Hypothalamus (tissue), 51 donors: Measurements from ENCODE around the gene VAMP3.
"Not testable (repeated sequence)": the region's sequence is repeated elsewhere in the genome, so short reads cannot be mapped to it uniquely, and the experiment has no call there.

ENCODE experiments used
- DNase-seq, 51 donors: peaks; one replicate each; lab custom pipeline; 2025; lab: John Stamatoyannopoulos, UW

Gene VAMP3

DNA sequence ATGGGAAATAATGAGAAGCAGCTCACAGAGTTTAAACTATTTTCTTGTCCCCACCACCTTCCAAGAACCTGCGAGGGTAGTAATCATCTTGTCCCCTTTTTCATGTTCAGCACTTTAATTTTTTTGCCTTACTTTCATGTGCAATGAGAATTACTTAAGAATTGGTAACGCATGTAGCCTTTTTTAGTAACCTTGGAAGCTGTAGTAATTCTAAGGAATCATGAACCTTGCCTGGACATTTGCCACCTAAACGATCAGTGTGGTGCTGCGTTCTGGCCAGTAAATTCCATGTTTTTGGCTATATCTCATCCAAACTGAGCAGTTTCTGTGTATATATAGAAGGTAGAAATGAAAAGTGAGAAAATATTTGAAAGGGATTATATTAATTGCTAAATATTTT lies 3.9 kb upstream of the VAMP3 start:
- no peak for DNase-seq

DNA sequence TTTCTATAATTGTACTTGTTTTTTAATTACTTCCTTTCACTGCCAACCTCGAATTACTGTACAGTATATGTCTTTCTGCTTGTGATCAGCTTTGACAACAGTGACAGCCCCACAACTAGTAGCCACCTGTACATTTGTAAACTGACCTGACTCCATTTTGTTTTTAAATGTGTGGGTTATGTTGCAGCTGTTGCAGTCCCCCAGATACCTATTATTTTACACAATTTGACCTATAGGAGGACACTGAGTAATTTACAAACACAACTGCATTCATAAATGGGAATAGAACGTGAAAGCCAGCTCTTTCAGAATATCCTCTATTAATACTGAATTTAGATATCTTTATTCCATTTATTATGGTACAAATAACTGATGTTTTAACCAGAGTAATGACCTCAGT lies 2.5 kb upstream of the VAMP3 start:
- no peak for DNase-seq

DNA sequence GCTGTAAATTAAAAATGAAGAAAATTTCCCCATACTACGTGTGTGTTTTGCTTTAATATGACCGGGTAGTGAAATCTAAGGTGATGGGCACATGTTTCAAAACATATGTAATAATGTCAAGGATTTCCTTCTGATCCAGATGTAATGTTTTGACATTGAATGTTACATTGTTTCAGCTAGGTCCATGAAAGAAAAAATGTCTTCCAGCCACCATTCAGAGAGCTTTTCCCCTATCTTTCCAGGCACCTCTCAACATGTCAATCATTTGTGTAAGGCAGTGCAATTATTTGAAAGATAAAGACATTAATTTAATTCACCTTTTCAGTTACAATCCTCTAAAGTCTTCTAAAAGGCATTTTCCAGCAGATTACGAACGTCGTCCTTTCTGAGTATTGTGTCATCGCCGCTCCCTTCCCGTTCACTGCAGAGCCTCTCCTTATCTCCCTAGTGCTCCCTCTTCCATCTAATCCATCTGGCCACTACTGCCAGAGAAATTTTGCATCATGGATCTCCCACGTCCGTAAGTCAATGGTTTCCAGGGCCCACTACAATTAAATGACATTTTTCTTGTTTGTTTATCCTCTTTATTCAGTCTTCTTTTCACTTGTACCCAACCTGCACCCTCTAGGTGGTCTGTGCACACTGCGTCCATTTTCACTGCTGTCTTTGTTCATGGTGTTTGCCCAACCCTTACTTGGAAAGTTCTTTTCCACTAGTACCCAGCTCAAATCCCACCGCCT lies 1.3 kb upstream of the VAMP3 start:
- DNase-seq: no peak

DNA sequence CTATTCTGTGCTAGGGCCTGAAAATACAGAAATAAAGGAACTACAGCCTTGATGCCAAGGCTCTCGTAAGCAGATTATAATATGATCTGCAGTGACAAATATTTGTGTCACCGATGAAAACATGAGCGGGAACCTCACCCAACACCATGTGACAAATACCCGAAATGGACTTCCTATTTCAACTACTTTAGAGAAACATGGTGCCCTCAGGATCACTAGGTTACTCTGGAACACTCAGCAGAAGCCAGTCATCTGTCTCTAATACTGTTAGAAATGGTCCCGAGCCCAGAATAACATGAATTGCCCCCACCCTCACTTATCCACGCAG lies 463 bp upstream of the VAMP3 start:
- no peak for DNase-seq

DNA sequence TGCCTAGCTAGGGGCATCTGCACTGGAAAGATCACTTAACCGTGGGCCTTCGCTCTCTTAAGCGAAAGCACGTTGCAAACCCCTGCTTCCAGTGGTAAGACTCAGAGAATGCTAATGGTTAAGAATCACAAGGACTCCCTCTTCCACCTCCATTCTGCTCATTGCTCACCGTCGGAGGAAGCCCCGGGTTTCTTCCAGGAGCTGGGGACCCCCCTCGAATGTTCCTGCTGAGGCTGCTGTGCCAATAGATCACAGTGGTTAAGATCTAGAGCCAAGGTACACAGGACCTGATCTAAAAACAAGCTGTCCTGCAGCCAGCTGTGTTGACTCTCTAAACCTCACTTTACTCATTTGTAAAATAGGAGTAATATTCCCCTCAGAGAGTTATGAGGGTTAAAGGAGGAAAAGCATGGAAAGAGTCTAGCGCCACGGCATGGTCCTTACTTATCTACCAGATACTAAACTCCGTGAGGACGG lies 765 bp downstream of the VAMP3 start:
- no peak for DNase-seq

DNA sequence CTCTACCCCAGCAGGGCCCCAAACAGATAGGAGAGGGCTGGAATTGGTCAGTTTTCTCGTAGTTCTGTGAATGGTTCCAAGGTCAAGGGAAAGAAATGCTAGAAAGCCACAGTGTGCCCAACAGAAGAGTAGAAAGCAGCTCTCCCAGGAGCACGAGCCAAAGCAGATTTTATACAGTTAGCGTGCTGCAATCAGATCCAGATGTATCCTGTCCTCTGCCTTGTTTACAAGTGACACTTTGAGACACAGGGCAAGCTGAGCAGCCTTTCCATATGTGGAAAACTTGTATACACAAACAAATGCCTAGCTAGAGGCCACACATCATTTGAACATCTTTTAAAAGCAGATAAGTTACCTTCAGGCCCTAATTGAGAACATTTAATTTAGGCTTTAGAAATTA lies 6.5 kb downstream of the VAMP3 start:
- DNase-seq: no peak

DNA sequence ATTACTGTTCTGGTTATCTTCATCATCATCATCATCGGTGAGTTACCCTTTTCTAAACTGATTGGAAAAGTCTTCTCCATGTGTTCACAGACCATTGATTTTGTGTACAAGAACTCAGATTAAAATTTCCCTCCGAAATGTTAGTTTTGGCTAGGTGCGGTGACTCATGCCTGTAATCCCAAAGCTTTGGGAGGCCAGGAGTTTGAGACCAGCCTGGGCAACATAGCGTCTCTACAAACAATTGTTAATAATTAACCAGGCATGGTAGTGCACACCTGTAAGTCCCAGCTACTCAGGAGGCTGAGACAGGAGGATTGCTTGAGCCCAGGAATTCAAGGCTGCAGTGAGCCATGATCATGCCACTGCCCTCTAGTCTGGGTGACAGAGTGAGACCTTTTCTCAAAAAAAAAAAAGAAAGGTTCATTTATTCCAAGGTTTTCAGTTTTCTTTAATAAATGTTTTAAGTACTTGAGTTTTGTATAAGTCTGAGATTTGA lies 7.1 kb downstream of the VAMP3 start:
- DNase-seq: no peak

DNA sequence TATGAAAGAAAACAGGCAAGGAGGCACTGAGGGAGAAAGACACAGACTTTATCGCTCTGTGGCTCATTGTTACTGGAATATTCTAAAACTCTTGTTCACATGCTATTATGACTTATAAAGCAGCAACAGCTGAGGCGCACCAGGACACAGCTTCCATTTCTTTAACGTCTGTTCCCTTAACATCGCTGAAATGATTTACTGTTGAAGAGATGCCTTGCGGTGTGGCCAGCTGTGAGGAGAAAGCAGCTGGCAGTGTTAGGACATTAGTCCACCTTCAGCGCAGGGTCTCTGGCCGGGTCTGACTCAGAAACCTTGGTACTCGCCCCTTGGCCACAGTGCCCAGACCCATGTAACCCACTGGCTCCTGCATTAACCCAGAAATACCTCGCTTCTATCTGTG lies 9.9 kb downstream of the VAMP3 start:
- DNase-seq: no peak

DNA sequence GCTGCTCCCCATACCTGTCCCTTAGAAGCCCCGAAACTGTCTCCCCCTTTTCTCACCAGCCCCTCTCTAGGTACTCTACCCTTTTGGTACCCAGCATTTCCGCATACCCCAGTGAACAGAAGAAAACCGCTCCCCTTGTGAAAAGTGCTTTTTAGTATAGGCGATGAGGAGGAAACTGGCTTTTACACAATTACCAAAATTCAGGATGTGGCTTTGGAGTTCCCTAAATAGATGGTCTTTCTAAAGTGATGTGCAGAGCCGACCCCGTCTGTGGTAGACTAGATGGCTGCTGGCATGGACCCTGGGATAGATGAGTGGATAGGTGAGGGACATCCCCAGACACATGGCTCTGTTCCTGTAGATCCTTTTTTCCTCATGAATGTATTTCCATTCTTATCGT lies 10.4 kb downstream of the VAMP3 start:
- DNase-seq: no peak

DNA sequence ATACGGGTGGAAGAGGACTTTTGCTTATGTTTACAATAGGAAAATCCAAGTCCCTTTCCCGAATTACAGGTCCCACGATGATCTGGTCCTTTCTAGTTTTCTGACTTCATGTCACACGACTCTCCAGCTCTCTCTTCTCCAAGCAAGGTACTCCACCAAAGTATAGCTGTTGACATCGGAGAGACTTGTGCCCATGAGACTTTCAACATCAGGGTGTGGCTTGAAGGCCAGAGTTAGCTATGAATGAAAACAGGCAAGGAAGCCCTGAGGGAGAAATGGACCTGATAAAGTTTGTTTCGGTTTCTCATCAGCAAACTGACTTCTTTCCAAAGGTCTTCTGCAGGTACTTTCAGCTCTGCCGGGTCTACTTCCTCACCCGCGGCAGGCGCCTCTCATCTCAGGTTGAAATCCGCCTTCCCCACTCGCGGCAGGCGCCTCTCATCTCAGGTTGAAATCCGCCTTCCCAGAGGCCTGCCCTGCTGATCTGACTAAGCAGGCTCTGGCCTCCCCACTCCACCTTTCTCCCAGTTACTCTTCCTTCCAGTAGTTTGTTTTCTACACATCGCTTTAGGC lies 10.9 kb downstream of the VAMP3 start:
- no peak for DNase-seq

DNA sequence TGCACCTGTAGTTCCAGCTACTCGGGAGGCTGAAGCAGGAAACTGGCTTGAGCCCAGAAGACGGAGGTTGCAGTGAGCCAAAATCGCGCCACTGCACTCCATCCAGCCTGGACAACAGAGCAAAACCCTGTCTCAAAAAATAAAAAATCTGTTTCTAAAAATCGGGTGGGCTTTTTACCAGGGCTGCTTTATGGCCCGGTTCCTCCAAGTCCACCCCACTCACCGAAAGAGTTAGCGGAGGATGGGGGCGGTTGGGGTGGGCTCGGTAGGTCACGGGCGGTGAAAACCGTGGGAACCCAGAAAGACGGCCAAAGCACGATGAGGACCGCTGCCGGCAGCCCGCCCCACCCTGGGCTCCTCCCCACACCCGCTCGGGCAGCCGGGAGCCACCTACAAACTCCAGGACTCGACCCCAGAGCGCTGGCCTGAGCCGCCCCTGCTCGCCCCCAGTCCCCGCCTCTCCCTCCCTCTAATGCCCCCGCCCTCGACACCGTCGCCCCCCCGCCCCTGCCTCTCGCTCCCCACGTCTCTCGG lies 12.1 kb downstream of the VAMP3 start:
- peak in 38 of 51 donors; percentile 24 to 92 (median 74) for DNase-seq

DNA sequence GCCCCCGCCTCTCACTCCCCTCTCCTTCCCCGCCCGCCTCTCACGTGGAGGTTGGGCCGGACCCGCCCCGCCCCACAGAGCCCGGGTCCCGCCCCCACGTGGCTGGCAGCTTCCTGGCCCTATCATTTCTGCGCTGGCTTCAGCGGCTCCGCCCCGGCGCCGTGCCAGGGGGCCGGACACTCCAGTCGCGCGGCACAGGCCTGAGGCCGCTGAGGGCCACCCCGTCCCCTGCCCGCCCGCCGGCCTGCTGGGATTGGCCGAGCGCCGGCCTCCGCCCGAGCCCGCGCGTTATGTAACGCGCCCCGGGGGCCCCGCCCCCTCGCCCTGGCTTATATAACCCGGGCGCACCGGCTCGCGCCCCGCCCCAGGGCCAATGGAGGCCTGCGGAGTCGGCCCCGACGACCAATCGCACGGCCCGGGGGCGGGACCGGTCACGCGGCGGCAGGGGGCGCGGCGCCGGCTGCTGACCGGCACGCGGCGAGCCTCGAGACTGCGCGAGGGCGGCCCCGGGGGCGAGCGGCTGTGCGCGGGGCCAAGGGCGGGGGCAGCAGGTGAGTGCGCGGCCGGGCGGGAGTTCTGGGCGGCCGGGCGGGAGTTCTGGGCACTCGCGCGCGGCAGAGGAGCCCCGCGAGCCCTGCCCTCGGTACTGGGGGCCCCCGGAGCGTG lies 12.9 kb downstream of the VAMP3 start, which contains the start of gene PER3:
Gene PER3 (plus strand): TSS at position 466 of the 666 bp plus-strand sequence. CDS start 587 bp downstream, outside the sequence.
- peak; percentile 59 to 100 (median 97) for DNase-seq

DNA sequence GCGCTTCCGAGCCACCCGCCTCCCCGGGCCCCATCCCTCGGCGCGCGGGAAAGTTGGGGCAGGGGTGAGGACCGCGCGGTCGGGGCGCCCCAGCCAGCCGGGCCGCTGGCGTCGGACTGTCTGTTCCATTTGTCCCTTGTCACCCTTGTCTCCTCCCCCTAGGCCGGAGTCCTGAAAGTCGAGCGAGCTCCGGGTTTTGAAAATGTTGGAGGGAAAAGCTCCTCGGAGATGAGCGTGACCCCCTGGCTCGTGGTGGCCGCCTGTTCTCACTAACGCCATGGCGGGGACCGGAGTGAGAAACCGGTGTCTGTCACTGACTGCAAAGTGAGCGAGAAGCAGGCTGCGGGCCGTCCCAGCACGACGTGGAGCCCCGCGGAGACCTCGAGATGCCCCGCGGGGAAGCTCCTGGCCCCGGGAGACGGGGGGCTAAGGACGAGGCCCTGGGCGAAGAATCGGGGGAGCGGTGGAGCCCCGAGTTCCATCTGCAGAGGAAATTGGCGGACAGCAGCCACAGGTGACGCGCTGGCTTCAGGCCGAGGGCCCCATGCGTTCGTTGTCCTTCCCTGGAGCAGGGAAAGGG lies 13.5 kb downstream of the VAMP3 start:
- DNase-seq: peak in 12 of 51 donors; percentile 33 to 61 (median 42)

DNA sequence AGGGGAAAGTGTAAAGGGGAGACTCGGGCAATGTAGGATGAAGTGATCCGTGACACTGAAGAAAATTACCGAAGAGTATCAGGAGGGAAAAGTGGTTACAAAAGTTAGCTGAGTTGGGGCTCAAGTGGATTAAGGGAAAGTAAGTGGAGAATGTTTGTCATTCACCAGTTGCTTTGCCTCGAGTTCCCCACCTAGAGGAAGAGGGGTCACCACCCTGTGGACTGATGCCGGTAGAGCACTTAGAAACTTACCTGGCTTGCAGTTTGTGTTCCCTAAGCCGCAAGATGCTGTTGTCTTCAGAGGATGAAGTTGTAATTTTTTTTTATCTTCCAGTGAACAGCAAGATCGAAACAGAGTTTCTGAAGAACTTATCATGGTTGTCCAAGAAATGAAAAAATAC lies 14.0 kb downstream of the VAMP3 start:
- no peak for DNase-seq

DNA sequence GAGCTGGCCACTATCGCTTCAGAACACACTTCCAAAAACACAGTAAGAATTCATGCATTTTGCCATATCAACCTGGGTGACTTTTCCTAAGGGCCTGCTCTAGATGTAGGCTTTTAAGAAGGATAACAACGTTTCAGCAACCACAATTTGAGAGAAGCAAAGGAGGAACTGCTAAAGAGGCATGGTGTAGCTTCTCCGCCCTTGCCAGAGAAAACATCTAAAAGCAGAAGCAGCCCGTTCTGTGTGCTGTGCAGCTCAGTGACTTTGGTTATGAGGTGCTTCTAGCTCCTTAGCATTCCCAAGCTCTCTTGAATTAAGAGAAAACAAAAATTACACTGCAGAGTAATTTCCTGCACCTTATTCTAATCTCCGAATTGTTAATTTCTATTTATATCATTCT lies 15.7 kb downstream of the VAMP3 start:
- DNase-seq: no peak

DNA sequence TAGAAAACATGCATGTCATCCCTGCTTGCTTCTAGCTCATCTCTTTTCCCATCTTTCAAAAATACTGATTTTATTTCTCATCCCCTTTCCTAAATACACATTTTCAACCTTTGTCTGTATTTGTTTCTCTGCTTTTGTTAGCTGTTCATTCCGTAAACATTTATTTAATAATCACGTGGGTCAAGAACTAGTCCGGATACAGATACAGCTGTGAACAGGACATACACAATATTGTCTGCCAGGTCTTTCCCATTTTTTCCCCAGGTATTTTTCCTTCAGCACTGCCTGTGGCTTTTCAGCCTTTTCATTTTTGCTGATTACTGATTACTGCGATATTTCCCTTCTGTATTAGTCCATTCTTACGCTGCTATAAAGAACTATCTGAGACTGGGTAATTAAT lies 18.7 kb downstream of the VAMP3 start:
- no peak for DNase-seq

DNA sequence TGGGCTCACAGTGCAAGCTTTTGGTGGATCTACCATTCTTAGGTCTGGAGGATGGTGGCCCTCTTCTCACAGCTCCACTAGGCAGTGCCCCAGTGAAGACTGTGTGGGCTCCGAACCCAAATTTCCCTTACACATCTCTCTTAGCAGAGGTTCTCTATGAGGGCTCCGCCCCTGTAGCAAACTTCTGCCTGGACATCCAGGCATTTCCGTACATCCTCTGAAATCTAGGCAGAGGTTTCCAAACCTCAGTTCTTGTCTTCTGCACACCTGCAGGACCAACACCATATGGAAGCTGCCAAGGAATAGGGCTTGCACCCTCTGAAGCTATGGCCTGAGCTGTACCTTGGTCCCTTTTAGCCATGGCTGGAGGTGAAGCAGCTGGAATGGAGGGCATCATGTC lies 19.9 kb downstream of the VAMP3 start:
- DNase-seq: not testable (repeated sequence)

DNA sequence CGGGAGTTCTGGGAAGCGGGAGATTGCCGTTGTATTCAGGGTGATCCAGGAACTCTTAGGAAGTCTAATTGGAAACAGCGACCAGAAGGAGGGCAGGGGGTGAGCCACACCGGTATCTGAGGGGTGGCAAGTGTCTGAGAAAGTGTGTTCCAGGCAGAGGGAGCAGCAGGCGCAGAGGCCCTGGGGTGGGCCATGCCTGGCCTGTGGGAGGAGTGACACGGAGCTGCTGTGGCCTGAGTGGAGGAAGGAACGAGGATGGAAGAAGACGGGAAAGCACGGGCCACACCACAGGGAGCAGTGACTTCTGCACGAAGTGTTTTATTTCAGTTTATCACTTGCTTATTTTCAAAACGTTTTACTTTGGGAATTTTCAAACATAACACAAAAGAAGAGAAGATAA lies 24.3 kb downstream of the VAMP3 start:
- DNase-seq: no peak

DNA sequence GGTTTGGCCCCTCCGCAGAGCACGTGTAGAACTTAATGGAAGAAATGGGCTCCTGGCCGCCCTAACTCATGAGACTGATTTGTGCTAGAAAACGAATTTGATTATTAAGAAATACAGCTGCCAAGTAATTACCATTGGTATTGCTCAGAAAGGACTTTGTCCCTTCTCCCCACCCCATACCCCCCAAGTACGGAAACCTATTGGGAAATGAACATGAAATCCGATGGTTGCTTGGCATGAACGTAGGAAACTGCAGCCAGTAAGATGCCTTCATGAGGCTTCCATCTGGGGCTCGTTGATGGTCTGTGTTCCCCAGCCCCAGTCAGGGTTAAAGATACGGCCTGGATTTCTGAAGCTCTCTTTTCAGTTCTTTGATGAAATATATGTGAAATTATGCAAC lies 34.4 kb downstream of the VAMP3 start:
- DNase-seq: no peak

DNA sequence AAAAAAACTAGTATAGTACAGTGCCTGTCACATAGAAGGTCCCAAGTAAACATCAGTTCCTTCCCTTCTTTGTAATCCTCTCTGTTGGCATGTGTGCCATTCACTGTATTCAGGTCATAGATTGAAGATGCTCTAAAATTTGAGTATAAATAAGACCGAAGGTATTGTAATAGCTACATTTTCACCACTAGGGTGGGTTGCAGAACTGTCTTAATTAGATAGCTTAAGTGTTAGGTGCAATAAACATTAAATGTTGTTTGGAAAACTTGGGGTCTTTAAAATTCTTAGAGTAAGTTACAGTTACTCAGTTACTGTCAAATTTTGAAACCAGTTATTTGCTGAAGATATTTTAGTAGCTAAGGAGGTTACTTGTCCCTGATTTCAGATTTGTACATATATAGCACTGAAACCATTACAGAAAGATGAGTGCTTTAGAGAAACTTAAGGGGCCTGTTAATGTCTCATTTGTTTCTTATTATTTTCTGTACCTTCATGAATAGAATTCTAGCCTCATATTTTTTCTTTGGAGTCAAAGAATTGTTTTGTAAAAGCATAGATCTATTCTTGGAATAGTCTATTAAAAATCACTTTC lies 37.3 kb downstream of the VAMP3 start:
- no peak for DNase-seq

DNA sequence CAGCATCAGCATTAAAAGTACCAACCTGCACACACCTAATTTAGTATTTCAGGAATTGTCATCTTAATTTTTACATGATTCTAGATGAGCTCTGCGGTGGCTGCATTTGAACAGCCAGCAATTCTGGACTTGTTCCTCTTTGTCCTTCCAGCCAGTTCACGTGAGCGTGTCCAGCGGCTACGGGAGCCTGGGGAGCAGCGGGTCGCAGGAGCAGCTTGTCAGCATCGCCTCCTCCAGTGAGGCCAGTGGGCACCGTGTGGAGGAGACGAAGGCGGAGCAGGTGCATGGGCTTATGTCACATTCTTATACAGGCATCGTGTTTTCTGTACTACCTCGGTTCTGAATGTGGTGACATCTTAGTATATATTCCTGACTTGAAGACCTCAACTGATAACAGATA lies 38.6 kb downstream of the VAMP3 start:
- no peak for DNase-seq
